Muscle layer of duodenum (tissue), 2 donors: ENCODE data around the gene YPEL2.

ENCODE experiments used
- H3K27ac ChIP-seq: one replicate; pipeline ENCODE4 v1.7.0; 2013; ENCODE audit warnings: mild to moderate bottlenecking, low read length
- H3K27me3 ChIP-seq: one replicate; pipeline ENCODE4 v1.7.0; 2013; ENCODE audit warnings: low read depth, mild to moderate bottlenecking, control low read depth, low read length
- H3K36me3 ChIP-seq, 2 donors: one replicate each; pipeline ENCODE4 v1.7.0; 2013; ENCODE audit warnings: low read length in 2 of 2, control low read depth in 1 of 2, mild to moderate bottlenecking in 1 of 2; ENCODE audit not compliant: insufficient read depth in 2 of 2, control insufficient read depth in 1 of 2
- H3K4me1 ChIP-seq, 2 donors: one replicate each; pipeline ENCODE4 v1.7.0; 2013; ENCODE audit warnings: low read length in 2 of 2, mild to moderate bottlenecking in 2 of 2, control low read depth in 1 of 2, moderate library complexity in 1 of 2; ENCODE audit not compliant: insufficient read depth in 2 of 2, control insufficient read depth in 1 of 2
- H3K4me3 ChIP-seq, 2 donors: one replicate each; pipeline ENCODE4 v1.7.0; 2013; ENCODE audit warnings: low read length in 2 of 2, low read depth in 1 of 2, mild to moderate bottlenecking in 1 of 2
- H3K9me3 ChIP-seq, 2 donors: one replicate each; pipeline ENCODE4 v1.7.0; 2013; ENCODE audit warnings: low read length in 2 of 2, control low read depth in 1 of 2, mild to moderate bottlenecking in 1 of 2; ENCODE audit not compliant: control insufficient read depth in 1 of 2
- donor health status: healthy.

YPEL2 gene

DNA sequence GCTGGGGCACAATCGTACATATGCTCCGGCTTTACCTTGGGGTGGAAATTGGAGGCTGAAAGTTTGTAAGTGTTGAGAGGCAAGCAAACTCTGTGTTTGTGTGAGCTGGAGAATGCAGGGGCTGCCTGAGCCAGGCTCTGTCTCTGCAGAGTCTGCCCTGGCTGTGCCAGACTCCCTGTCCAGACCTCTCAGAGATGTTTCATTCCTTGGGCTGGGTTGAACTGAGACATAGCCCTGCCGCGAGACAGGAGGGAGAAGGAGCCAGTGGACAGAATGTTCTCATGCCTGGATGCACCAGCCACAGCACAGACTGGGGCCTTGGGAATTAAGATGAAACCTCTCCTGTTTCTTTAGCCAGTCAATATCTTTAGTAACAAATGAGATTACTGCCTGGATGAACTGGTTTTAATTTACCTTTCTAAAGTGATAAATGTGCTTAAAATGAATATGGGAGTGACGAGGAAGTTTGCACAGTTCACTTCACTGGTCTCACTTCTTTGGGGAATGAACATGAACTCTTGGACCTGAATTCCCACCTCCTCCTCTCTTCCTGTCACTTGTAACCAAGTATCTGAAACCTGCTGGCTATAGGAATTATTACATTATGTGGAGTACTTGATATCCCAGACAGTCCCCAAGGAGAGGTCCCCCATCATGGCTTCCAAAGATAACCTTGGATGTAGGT, 40.1 kb downstream of the YPEL2 start:
- Histone ChIP-seq H3K27ac (peak overlapping the region; percentile 91), H3K36me3 (no peaks in the 10 kb centered on the region), H3K4me3 (peak overlapping the region in 1 of 2 donors; percentile 36)

DNA sequence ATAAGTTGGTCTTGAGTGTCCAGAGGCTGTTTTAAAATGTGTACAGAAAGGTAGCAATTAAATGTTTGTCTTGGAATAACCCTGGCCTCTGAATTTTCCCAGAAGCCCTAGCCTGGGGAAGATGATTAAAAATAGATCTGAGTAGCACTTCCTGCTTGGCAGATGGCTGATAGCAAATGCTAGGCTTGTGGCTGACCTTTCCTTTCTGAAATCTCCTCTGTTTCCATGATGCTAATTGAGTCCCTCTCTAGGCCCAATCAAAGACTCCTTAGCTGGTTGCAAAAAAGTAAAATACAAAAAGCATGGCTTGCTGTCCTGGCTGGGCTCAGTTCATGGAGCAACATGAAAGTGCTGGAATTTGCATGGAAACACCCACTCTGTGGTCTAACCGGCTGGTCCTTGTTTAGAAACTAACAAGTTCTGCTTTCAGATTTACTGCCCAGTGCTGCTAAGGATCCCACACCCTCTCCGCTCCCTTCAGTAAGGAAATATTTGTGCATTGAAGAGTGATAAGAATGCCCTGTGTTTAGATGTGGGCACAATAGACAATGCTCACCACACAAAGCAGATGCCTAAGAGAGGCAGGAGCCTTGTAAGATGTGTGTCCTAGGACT, 40.8 kb downstream of the YPEL2 start:
- Histone ChIP-seq H3K4me3 (peak overlapping the region in 1 of 2 donors; percentile 36), H3K27ac (peak overlapping the region; percentile 91), H3K36me3 (no peaks in the 10 kb centered on the region), H3K27me3 (no peaks in the 10 kb centered on the region), H3K9me3 (no peaks in the 10 kb centered on the region), H3K4me1 (peaks cover 60 to 67% of the 10 kb centered on the region in 2 donors)

More for the DNA sequence above, 40.1 kb downstream of the YPEL2 start:
- Histone ChIP-seq H3K4me1 (peaks cover 67 to 72% of the 10 kb centered on the region in 2 donors), H3K27me3 (no peaks in the 10 kb centered on the region), H3K9me3 (no peaks in the 10 kb centered on the region)

- Histone ChIP-seq H3K27ac (peak overlapping the region; percentile 91), H3K4me3 (no peak overlapping the region), H3K36me3 (no peaks in the 10 kb centered on the region), H3K9me3 (no peaks in the 10 kb centered on the region), H3K4me1 (peaks cover 62 to 68% of the 10 kb centered on the region in 2 donors), H3K27me3 (no peaks in the 10 kb centered on the region)
These were observed 42.5 kb downstream of the YPEL2 start for GRCh38 chr17:59373882-59374495.

DNA sequence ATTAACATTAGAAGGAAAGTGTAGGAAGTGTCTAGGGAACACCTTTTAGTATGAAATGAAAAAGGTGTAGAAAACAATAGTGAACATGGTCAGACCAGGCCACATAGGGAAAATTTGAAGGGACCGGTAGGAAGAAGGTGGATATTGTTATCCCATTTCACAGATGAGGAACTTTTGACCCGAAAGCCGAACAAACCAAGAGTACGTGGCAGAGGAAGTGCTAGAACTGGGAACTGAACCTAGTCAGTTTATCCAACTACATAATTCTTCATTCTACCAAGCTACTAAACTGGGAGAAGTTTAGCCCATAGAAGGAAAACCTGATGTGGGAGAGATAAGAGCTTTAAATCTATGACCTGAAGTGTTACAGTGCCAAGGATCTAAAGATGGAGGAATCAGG, 43.2 kb downstream of the YPEL2 start:
- Histone ChIP-seq H3K4me1 (peaks cover 67 to 70% of the 10 kb centered on the region in 2 donors), H3K36me3 (no peaks in the 10 kb centered on the region), H3K27ac (peak overlapping the region; percentile 91), H3K27me3 (no peaks in the 10 kb centered on the region), H3K9me3 (no peaks in the 10 kb centered on the region), H3K4me3 (no peak overlapping the region)

- no peaks in the 10 kb centered on the region for H3K36me3 ChIP-seq
- no peaks in the 10 kb centered on the region for H3K27me3 ChIP-seq
- no peak overlapping the region for H3K4me3 ChIP-seq
- H3K9me3 ChIP-seq = no peaks in the 10 kb centered on the region
- H3K4me1 ChIP-seq = peaks cover 61 to 70% of the 10 kb centered on the region in 2 donors
- no peak overlapping the region for H3K27ac ChIP-seq
These were observed 44.4 kb downstream of the YPEL2 start for GRCh38 chr17:59375857-59376256.

GRCh38 chr17:59376506-59376905, 45.1 kb downstream of the YPEL2 start:
- Histone ChIP-seq H3K27ac (no peak overlapping the region), H3K36me3 (no peaks in the 10 kb centered on the region), H3K4me3 (no peak overlapping the region), H3K9me3 (no peaks in the 10 kb centered on the region), H3K27me3 (no peaks in the 10 kb centered on the region), H3K4me1 (peaks cover 61 to 70% of the 10 kb centered on the region in 2 donors)

- Histone ChIP-seq H3K27me3 (no peaks in the 10 kb centered on the region), H3K4me3 (no peak overlapping the region), H3K36me3 (no peaks in the 10 kb centered on the region), H3K27ac (peak overlapping the region; percentile 56), H3K9me3 (no peaks in the 10 kb centered on the region), H3K4me1 (peaks cover 60 to 69% of the 10 kb centered on the region in 2 donors)
These were observed 46.0 kb downstream of the YPEL2 start for GRCh38 chr17:59377410-59377809.

GRCh38 chr17:59378675-59379074, 47.2 kb downstream of the YPEL2 start:
- H3K36me3 ChIP-seq = no peaks in the 10 kb centered on the region
- peaks cover 51 to 56% of the 10 kb centered on the region in 2 donors for H3K4me1 ChIP-seq
- H3K4me3 ChIP-seq = no peak overlapping the region
- no peaks in the 10 kb centered on the region for H3K27me3 ChIP-seq
- peak overlapping the region; percentile 26 for H3K27ac ChIP-seq
- H3K9me3 ChIP-seq = no peaks in the 10 kb centered on the region

DNA sequence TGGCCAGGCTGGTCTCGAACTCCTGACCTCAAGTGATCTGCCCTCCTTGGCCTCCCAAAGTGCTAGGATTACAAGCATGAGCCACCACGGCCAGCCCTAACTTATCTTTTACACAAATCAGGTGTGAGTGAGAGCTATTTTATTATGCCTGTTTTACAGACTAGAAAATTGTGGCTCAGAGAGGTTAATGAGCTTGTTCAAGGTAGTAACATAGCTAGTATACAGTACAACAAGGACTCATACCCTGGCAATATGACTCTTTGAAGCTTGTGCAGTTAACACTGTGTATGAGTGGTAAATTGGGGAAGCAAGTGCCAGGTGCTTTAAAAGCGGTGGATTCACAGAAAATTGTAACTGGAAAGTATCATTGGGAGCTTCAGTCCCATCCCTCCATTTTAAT, 49.0 kb downstream of the YPEL2 start:
- H3K4me3 ChIP-seq = no peak overlapping the region
- peak overlapping the region; percentile 70 for H3K27ac ChIP-seq
- H3K9me3 ChIP-seq = no peaks in the 10 kb centered on the region
- peaks cover 36 to 47% of the 10 kb centered on the region in 2 donors for H3K4me1 ChIP-seq
- no peaks in the 10 kb centered on the region for H3K27me3 ChIP-seq
- H3K36me3 ChIP-seq = no peaks in the 10 kb centered on the region

DNA sequence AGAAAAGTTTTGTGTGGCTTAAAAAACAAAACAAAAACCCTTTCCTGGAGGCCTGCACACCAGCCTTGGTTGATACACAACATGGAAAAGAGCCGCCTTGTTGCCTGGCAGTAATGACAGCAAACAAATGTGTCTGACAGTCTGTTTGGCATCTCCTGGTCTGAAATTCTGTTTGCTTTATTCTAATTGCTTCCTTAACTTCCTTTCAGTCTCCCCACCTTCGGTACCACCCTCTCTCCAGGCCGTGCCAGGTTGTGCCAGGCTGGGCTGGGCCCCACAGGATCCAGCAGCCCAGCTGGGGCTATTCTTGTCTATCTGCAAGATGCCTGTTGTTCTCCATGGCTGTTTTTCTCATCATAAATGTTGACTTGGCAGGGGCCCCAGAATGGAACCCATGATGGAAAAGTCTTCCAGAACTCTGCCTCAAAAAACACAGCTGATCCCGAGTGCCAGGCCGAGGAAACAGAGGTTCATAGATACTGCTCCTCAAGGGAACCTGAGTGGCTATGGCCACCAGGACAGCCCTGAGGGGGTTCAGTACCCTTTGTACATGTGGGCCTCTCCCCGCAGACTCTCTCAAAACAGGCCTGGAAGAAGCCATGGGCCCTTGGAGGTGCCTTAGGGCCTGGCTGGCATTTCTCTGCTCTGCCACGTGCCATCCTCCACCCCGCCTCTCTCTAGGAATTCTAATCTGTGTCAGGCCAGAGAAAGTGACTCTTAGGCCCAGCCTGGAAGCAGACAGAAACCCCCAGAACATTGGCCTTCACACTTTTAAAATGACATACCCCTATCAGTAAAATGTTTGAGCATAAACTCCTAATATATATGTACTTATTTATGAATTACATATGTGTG, 50.5 kb downstream of the YPEL2 start:
- Histone ChIP-seq H3K9me3 (no peaks in the 10 kb centered on the region), H3K4me1 (peaks cover 33 to 47% of the 10 kb centered on the region in 2 donors), H3K27ac (peak overlapping the region; percentile 70), H3K36me3 (no peaks in the 10 kb centered on the region), H3K27me3 (no peaks in the 10 kb centered on the region), H3K4me3 (no peak overlapping the region)

DNA sequence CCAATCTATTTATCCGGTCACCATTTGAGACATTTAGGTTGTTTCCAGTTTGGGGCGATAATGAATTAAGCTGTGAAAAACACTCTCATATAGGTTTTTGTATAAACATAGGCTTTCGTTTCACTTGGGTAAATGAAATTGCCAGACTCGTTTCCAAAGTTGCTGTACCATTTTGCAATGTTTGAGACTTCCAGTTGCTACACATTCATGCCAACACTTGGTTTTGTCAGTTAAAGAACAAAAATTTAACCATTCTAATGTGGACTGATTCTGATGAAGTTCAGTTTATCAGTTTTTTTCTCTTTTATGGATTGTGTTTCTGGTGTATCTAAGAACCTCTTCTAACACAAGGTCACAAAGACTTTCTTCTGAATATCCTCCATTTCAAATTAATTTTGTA, 52.4 kb downstream of the YPEL2 start:
- no peak overlapping the region for H3K27ac ChIP-seq
- H3K36me3 ChIP-seq = no peaks in the 10 kb centered on the region
- H3K27me3 ChIP-seq = no peaks in the 10 kb centered on the region
- H3K4me1 ChIP-seq = peaks cover 20 to 38% of the 10 kb centered on the region in 2 donors
- H3K4me3 ChIP-seq = no peak overlapping the region
- no peaks in the 10 kb centered on the region for H3K9me3 ChIP-seq
